Lung microvascular endothelial cell (primary cell): Measurements from ENCODE around the gene HAPSTR1. TPM values are rescaled to one million over a fixed set of nuclear protein-coding genes. Genes with fewer than 3 reads are reported as not detected.
A peak's percentile ranks its signal among the peaks of the same experiment; 100 is the strongest.
"Not testable (repeated sequence)": the region's sequence is repeated elsewhere in the genome, so short reads cannot be mapped to it uniquely, and the experiment has no call there.

Experiments used
- DNase-seq, 2 donors: peaks; one replicate each; pipeline versions ENCODE4 v3.0.0 to v3.0.0-alpha.2; 2010; ENCODE audit warnings: low read depth in 2 of 2
- total RNA-seq: library from RNA; depleted of rRNA; stranded (reverse); fragments of >200 nt; gene quantifications from 2 replicates; pipeline ENCODE4 v1.2.1, GENCODE V29; 2014

Gene HAPSTR1, protein sequence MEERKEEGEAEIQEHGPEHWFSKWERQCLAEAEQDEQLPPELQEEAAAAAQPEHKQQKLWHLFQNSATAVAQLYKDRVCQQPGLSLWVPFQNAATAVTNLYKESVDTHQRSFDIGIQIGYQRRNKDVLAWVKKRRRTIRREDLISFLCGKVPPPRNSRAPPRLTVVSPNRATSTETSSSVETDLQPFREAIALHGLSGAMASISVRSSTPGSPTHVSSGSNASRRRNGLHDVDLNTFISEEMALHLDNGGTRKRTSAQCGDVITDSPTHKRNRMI
- 41.6 and 56.2 TPM in 2 replicates for total RNA-seq

GRCh38 chr16:9090960-9091866 lies at the start of gene HAPSTR1:
Gene HAPSTR1 (plus strand): TSS chr16:9091644. CDS start chr16:9092045, 401 bp downstream.
- DNase-seq, result peak; percentile 100

GRCh38 chr16:9042533-9042932 lies 48.9 kb upstream of the HAPSTR1 start:
- DNase-seq, result no peak

DNA sequence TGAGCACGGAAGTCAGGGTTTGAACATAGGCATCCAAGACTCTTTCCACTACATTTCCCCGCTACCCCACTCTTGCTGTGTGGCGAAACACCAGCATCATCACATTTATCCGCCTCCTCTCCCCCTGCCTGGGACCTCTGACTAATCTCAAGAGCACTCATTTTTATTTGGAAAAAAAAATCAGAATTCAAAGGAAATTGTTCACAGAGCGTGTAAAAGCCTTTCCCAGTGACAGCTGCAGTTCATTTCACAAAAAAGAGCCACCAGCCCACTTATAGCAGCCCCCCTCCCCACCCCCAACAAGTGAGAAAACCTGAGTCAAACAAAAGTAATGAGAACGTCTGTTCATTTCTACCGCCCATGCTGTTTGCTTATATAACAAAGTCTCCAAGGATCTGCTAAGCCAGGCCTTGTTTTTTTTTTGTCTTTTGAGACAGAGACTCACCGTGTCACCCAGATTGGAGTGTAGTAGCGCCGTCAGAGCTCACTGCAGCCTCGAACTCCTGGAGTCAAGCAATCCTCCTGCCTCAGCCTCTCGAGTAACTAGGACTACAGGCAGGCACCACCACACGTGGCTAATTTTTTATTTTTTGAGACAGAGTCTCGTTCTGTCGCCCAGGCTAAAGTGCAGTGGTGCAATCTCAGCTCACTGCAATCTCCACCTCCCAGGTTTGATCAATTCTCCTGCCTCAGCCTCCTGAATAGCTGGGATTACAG lies 48.3 kb upstream of the HAPSTR1 start:
- DNase-seq, result no peak

GRCh38 chr16:9045562-9045961 lies 45.9 kb upstream of the HAPSTR1 start:
- not testable (repeated sequence) for DNase-seq

DNA sequence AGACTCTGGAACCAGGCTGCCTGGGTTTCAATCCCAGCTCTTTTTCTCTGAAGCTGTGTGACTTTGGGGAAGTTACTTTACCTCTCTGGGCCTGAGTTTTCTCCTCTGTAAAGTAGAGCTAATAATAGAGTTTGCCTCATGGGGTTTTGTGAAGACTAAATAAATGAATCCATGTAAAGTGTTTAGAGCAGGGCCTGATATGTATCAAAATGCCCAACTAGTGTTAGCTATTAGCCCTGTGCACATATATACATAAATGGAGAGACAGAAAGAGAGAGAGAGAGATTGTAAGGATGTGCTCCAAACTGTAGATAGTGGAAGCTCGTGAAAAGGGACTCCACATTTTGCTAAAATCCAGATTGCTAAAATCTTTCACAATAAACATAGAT lies 44.8 kb upstream of the HAPSTR1 start:
- no peak for DNase-seq

DNA sequence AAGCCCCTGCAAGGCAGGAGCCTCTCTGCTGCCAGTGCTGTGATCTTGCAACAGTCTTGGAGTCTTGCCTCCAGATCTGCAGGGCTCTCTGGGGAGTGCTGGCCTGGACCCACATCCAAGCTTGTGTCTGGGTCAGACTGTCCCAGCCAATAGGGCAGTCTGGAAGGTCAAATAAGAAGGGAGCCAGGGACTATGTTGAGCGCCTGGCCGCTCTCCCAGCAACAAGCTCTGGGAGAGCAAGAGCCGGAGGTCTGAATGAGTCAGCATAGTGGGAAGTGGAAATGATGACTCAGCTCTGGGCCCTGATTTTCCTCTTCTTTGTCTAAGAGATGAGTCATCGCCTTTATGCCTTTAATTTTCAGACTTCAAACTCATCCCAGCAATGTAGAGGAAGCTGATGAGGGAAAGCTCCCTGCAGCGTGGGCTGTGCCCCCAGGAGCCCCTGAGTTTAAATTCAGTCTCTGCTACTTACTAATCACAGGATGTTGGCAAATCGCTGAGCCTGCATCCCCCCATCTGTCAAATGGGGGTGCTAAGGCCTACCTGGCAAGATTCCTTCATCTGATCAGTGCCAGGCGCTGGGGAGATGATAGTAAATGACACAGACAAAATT lies 43.6 kb upstream of the HAPSTR1 start:
- peak; percentile 95 to 99 for DNase-seq

- peak in 1 of 2 donors; percentile 29 for DNase-seq
These were observed 43.1 kb upstream of the HAPSTR1 start for GRCh38 chr16:9048302-9048700.

DNA sequence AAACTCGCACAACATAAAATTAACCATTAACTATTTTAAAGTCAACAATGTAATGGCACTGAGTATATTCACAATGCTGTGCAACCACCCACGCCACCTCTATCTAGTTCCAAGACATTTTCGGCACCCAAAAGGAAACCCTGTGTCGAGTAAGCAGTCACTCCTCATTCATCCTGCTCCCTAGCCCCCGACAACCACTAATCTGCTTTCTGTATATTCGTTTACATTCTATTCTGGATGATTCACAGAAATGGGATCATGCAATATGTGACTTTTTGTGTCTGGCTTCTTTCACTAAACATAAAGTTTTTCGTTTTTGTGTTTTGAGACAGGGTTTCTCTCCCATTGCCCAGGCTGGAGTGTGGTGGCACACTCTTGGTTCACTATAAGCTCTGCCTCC lies 42.2 kb upstream of the HAPSTR1 start:
- peak in 1 of 2 donors; percentile 25 for DNase-seq

GRCh38 chr16:9050102-9050830 lies 41.2 kb upstream of the HAPSTR1 start:
- DNase-seq, result peak; percentile 37 to 46

DNA sequence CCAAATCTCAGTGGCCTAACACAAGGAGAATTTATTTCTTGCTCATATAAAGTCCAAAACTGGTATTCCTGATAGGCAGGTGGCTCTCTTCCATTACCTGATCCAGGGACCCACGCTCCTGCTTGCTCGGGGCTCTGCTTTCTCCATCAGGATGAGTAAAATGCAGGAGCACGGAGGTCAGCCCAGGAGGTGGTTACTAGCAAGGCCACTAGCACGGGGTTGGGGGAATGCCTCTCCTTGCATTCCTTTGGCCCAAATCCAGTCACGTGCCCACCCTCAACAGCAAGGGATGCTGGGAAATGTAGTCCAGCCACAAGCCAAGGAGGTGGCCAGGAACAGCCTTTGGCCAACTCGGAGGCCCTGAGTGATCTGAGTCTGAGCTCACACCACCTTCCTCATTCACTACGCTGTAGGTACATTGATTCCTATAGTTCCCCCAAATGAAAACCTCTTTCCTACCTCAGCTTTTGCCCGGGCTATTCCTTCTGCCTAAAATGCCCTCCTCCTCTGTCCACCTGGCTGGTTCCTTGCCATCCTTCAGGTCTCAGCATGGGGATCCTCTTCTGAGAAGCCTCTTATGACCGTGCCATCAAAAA lies 38.3 kb upstream of the HAPSTR1 start:
- peak; percentile 46 to 71 for DNase-seq

DNA sequence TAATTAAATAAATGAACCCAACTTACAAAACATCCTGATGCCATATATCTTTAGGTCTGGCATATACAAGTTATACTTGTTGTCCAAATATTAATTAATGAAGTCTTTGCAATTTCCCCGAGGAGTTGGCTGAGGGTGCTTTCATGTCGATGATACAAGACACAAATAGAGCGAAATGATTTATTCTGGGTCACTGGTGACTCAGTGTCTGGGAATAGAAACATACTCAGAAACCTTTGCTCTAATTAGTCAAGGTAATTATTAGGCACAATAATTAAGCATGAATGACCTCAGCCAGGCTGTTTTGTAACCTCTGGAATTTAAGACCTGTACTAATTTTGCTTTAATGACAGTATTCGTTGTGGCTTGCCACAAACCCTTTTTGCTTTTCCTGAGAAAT lies 37.0 kb upstream of the HAPSTR1 start:
- DNase-seq, result no peak

DNA sequence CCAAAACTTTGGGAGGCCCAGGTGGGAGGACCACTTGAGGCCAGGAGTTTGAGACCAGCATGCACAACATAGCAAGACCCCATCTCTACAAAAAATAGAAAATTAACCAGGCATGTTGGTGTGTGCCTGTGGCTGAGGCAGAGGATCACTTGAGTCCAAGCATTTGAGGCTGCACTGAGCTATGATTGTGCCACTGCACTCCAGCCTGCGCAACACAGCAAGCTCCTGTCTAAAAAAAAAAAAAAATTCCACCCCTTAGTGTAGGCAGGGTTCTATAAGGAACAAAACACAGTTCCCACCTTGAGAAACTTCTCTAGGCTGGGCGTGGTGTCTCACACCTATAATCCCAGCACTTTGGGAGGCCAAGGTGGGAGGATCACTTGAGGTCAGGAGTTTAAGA lies 36.3 kb upstream of the HAPSTR1 start:
- no peak for DNase-seq

DNA sequence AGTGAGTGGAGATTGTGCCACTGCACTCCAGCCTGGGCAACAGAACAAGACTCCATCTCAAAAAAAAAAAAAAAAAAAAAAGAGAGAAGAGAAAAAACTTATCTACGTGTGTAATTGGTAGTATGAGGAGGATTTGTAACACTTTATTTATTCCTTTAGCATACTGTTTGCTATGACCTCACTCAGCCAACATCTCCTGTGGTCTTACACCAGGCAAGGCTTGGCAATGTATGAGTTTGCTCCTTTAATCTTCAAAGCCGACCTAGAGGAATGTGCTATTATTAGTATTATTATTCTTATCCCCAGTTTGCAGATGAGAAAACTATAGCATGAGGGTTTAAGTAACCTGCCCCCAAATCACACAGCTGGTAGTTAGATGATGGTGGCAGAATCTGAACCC lies 35.8 kb upstream of the HAPSTR1 start:
- DNase-seq, result no peak

DNA sequence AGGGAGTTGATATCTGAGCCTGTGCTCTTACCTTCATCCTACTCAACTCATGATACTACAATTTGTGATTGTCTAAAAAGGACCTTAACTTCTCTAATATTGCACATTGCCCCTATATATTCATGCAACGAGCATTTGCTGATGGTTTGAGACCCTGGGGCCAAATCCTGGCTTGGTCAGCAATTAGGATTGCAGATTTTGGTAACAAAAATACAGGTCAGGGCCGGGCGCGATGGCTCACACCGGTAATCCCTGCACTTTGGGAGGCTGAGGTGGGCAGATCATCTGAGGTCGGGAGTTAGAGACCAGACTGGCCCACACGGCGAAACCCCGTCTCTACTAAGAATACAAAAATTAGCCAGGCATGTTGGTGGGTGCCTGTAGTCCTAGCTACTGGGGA lies 35.4 kb upstream of the HAPSTR1 start:
- no peak for DNase-seq

DNA sequence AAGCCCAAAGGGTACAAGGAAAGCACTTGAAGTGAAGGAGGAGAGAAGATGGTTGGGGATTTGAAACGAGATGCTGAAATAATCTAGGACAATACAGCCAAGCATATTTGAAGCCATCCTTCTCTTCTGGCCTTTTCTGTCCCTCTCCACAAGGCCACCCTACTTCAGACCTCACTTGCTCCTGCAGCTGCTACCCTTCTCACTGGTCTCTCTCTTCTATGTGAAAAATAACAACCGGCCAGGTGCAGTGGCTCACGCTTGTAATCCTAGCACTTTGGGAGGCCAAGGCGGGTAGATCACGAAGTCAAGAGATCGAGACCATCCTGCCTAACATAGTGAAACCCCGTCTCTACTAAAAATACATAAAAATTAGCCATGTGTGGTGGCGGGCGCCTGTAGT lies 33.2 kb upstream of the HAPSTR1 start:
- no peak for DNase-seq

GRCh38 chr16:9060225-9060624 lies 31.2 kb upstream of the HAPSTR1 start:
- DNase-seq, result no peak

GRCh38 chr16:9061358-9061813 lies 30.1 kb upstream of the HAPSTR1 start:
- no peak for DNase-seq

GRCh38 chr16:9062301-9062700 lies 29.1 kb upstream of the HAPSTR1 start:
- no peak for DNase-seq

- no peak for DNase-seq
These were observed 26.4 kb upstream of the HAPSTR1 start for GRCh38 chr16:9065077-9065476.

GRCh38 chr16:9068886-9069285 lies 22.6 kb upstream of the HAPSTR1 start:
- DNase-seq, result no peak
